Glomerular visceral epithelial cell (primary cell): ENCODE results near the gene SPRR2F.
"Not testable (repeated sequence)": the region's sequence is repeated elsewhere in the genome, so short reads cannot be mapped to it uniquely, and the experiment has no call there.

Experiments used
- DNase-seq: peaks from one replicate; pipeline ENCODE4 v3.0.0-alpha.2; 2016; ENCODE audit errors: extremely low spot score

The SPRR2F gene, protein sequence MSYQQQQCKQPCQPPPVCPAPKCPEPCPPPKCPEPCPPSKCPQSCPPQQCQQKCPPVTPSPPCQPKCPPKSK

DNA sequence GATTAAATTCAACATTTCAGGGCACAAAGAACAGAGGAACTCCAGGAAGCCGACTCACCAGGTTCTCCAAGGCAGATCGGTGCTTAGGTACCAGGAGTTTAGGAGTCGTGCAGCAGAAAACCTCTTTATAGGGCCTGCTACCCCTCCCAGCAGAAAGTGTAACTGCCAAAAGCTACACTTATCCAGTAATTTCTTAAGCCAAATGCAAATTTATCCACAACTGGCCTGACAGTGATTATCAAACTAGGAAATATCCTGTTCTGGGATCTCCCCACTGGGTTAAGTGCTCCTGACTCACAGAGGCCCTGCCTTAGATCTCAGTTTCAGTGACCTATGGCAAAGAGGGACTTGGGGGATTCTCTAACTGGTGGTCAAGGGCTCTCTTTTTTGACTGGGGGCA lies at the start of gene SPRR2F:
SPRR2F (minus strand) TSS at position 101 of the 400 bp plus-strand sequence. CDS start 783 bp downstream, outside the sequence.
- DNase-seq = no peak

DNA sequence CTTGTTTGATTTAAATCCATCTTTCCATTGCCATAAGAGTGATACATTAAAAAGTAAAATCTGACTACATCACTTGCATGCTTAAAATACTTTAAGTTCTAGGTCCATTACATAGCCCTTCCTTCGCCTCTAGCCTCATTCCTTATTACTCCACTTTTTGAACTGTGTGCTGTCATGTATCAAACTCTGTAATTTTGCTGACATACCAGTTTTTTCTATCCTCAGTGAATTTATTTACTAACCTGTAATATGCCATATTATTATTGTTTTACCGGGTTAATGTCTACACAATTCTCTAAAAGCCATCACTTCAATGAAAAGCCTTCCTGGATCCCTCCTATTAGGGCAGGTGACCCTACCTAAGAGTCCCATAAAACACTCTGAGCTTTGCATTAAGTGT lies 42.2 kb upstream of the SPRR2F start:
- no peak for DNase-seq

DNA sequence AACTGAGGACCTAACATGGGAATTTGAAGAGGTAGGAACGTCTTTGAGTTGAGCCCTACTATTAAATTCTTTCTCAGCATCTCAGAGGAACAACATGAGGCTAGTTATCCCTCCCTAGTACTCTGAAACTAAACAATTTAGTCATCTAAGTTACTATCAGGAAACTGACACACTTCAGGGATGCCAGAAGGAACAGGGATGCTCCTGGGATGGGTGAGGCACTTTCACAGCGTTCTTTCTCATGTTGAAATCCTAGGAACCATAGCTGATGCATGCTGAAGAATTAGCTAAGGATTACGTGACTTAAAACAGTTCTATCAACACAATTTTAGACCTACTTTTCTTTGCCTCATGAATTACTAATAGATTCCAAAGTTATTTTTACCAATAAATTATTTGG lies 39.2 kb upstream of the SPRR2F start:
- DNase-seq = no peak

DNA sequence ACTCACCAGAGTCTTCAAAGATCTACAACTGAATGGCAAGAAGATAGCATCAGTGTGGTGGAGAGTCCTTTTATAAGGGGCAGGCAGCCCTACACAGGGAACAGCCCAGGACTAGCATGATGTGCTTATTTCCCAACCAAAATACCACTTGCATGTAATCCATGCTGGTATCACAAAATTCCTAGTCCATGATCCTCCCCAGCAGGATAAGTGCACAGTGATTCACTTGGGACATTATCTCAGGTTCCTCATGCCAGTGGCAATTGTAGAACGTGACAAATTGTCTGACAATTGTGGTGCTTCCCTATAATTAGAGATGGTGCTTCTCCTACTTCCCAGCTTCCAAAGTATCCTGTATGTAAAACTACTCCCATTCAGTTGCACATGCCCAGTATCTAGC lies 37.5 kb upstream of the SPRR2F start, which contains the start of gene SPRR2G:
SPRR2G (minus strand) TSS at position 45 of the 400 bp plus-strand sequence. CDS start 780 bp downstream, outside the sequence.
- no peak for DNase-seq

DNA sequence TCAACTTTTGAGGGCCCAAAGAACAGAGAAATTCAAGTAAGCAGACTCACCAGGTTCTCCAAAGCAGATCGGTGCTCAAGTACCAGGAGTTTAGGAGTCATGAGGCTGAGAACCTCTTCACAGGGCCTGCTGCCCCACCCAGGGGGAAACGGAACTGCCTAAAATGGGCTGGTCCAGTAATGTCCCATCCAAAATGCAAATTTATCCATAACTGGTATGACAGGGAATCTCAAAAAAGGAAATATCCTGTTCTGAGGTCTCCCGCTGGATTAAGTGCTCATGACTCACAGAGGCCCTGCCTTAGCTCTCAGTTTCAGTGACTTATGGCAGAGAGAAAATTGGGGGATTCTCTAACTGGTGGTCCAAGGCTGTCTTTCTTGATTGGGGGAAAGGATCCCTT lies 28.1 kb upstream of the SPRR2F start:
- DNase-seq = no peak

DNA sequence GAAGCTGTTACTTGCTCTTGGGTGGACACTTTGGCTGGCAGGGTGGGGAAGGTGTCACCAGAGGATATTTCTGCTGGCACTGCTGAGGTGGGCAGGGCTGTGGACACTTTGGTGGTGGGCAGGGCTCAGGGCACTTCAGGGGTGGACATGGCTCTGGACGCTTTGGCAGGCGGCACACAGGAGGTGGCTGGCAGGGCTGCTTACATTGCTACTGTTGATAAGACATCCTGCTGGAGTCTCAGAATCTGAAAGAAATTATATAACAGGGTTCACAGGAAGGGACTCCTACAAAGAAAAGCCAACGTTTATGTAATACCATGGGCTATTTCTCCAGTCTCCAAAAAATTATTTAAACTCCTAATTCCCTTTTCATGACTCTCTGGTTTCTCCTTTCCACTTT lies 27.2 kb upstream of the SPRR2F start:
- DNase-seq = no peak

DNA sequence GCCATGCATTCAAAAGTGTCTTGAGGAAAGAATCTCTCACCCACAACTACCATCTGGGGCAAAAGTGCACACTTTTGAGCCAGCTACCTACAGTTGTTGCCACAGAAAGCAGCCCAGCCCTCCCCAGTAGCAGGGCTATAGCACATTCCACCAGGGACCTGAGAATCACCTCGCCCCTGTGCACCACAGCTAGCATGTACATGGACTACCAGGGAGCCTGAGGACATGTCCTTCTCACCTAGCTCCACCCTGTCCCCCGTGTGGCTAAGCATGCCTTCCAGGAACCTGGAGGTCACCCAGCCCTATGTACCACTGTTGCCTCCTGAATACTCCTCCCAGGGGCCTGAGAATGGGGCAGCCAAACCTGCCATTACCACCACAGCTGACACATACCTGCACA lies 20.4 kb upstream of the SPRR2F start:
- no peak for DNase-seq

DNA sequence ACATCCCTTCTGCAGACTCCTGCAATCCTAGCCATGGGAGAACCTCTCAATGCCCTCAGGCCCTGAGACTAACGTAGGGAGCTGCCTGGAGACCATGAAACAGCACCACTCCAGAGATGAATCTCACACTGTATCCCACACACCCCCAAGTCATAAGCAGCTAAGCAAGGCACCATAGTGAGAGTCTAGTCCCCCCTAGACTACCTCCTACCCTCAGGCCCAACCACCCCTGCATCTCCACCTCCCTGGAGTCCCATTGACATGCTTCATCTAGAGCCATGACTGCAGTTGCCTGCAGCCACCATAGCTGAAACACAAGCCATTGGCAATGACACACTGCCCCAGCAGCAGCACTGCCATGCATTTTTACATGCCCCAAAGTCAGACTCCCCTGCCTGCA lies 20.0 kb upstream of the SPRR2F start:
- no peak for DNase-seq

DNA sequence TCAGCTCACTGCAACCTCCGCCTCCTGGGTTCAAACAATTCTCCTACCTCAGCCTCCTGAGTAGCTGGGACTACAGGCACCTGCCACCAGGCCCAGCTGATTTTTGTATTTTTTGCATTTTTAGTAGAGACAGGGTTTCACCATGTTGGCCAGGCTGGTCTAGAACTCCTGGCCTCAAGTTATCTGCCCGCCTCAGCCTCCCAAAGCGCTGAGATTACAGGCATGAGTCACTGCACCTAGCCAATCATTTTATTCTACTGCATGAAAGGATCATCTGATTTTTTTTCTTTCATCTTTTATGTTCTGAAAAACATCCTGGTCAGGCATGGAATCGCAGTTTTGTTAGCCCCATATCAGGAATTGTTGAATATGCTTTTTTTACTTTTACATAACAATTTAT lies 15.4 kb upstream of the SPRR2F start:
- not testable (repeated sequence) for DNase-seq

DNA sequence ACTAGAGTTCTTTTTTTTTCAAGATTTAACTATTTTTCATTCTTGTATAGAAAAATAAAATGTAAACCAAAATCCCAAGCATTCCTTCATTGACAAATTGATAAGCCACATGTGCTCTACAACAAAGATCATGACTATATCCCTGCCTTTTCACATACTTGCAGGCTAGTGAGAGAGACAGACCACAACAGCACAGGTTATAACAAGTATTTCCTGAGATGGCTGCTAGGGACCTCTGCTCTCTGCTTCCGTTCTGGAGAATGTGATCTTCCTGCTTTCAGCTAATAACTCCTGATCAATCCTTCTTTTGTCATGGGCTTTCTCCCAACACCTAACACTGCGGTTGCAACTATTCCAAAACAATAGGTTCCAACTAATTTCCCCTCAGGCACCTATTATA lies 14.0 kb upstream of the SPRR2F start:
- no peak for DNase-seq

DNA sequence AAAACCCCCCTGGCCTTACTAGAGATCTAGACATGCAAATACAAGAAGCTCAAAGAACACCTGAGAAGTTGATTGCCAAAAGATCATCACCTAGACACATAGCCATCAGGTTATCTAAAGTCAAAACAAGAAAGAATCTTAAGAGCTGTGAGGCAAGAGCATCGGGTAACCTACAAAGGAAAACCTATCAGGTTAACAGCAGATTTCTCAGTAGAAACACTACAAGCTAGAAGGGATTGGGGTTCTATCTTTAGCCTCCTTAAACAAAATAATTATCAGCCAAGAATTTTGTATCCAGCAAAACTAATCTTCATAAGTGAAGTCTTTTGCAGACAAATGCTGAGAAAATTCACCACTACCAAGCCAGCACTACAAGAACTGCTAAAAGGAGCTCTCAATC lies 12.2 kb upstream of the SPRR2F start:
- DNase-seq = no peak

DNA sequence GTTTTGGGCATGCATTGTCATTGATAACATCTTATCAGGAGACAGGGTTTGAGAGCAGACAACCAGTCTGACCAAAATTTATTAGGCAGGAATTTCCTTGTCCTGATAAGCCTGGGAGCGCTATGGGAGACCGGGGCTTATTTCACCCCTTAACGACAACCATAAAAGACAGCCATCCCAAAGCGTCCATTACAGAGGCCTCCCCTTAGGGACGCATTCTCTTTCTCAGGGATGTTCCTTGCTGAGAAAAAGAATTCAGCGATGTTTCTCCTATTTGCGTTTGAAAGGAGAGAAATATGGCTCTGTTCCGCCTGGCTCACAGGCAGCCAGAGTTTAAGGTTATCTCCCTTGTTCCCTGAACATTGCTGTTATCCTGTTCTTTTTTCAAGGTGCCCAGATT lies 10.5 kb upstream of the SPRR2F start:
- not testable (repeated sequence) for DNase-seq

DNA sequence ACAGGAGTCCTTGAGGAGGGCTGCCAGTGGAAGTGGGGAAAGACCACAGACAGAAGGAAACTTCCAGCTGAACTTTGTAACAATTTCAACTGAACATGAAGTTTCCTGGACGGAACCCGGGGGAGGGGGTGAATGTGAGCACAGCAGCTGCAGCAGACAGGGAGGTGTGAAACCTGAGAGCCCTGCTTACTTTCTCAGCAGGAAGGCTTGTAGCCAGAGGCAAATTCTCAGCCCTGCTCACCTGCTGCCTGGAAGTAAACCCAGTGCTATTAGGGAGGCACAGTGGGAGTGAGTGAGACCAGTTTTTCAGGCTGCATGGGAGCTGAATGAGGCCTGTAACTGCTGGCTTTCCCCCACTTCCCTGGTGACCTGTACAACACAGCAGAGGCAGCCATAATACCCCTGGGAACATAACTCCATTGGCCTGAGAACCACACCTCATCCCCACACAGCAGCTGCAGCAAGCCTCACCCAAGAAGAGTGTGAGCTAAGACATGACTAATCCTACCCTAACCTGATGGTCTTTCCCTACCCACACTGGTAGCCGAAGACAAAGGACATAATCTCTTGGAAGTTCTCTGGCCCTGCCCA lies 9.6 kb upstream of the SPRR2F start:
- no peak for DNase-seq

DNA sequence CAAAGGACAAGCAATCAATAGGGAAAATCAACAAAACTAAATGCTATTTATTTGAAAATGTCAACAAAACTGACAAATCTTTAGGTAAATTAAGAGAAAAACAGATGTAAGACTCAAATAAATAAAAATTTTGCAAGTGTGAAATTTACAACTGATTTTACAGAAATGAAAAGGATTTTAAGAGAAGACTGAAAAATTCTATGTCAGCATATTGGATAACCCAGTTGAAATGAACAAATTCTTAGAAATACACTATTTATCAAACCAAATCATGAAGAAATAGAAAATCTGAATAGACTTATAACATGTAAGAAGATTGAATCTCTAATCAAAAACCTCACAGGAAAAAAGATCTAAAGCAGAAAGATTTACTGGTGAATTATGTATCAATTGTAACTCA lies 7.6 kb upstream of the SPRR2F start:
- no peak for DNase-seq

DNA sequence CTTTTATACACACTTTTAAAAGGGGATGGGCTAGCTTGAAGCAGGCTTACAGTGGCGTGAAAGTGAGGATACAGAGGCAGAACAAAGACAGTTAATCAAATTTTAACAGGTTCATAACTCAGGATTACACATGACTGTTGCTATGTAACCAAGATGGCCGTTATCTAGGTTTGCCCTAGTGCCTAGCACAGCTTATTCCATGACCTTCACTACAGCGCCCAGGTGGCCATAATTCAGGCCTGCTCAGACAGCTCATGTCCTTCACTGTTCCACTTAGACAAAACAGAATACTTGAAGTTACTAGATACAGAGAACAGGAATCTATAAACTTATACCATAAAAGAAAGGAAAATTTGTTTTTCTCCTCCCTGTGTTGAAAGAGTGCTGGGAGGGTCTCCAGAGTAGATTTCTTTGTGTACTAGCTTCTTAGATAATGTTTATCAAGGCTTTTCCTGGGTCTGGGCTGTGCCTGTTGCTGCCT lies 6.2 kb upstream of the SPRR2F start:
- no peak for DNase-seq

DNA sequence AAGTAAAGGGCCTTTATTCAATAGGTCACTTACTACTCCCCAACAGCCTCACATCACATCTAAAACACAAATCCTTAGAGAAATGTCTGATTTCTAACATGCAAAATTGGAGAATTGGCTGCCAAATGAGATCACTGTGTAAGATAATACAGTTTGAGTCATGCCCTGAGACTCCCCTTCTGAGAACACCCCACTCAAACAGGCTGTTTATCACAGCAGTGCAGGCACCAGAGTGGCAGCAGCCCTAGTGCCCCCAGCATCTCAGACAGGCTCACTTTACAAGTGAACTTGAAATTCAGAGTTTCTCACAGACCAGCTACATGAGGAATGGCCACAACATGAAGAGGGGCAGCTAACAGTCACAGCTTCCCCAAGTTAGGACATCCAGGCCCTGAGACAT lies 1.9 kb upstream of the SPRR2F start:
- DNase-seq = not testable (repeated sequence)

DNA sequence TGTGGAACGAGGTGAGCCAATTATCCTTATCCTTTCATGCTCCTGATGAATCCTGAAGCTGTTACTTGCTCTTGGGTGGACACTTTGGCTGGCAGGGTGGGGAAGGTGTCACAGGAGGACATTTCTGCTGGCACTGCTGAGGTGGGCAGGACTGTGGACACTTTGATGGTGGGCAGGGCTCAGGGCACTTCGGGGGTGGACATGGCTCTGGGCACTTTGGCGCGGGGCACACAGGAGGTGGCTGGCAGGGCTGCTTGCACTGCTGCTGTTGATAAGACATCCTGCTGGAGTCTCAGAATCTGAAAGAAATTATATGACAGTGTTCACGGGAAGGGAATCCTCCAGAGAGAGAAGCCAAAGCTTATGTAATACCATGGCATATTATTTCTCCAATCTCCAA lies 862 bp downstream of the SPRR2F start:
- not testable (repeated sequence) for DNase-seq

DNA sequence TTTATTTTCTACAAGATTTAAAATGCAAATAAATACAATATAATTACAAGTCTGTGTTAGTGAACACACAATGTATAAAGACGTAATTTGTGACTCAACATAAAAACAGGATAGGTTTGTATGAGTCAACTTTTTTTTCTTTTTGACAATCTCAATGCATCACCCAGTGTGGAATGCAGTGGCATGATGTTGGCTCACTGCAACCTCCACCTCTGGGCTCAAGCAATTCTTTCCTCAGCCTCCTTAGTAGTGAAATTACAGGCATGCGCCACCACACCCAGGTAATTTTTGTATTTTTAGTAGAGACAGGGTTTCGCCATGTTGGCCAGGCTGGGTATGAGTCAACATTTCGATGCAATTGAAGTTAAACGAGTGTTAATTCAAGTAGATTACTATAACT lies 13.1 kb downstream of the SPRR2F start:
- no peak for DNase-seq

DNA sequence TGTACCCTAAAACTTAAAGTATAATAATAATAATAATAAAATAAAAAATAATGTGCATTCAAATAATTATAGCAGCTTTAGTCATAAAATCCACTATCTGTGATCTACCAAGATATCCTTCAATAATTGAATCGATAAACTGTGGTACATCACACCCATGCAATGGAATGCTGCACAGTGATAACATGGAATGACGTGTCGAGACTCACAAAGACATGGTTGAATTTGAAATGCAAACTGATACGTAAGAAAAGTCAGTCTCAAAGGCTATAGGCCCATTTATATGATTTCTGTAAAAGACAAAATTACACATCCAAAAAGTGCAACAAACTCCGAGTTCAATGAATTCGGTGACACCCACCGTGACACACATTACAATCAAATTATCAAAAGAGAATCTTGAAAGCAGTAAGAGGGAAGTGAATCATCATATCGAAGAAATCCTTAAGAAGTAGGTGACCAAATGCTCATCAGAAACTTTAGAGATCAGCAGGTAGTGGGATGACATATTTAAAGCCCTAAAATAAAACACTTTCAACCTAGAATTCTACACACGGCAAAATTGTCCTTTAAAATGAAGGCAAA lies 13.8 kb downstream of the SPRR2F start:
- no peak for DNase-seq

DNA sequence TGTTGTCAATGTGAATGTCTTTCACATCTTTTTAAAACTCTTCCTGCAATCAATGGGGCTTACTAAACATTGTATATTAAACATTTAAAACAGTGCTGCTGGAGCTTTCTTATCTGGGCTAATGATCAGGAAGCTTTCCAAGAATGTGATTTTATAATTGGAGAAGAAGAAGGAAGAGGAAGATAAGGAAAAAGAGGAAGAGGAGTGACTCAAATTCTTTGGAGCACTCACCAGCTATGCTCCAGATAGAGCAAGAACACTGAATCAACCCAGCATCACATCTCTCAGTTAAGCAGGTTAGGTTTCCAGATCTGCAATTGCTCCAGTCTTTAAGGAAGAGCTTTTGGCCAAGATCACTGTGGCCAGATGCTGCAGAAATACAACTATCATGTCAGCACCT lies 17.6 kb downstream of the SPRR2F start:
- no peak for DNase-seq

DNA sequence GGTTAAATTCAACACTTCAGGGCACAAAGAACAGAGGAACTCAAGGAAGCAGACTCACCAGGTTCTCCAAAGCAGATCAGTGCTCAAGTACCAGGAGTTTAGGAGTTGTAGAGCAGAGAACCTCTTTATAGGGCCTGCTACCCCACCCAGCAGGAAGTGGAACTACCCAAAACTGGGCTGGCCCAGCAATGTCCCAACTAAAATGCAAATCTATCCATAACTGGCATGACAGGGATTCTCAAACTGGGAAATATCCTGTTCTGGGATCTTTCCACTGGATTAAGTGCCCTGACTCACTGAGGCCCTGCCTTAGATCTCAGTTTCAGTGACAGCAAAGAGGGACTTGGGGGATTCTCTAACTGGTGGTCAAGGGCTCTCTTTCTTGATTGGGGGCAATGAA lies 18.9 kb downstream of the SPRR2F start, which contains the start of gene SPRR2E:
SPRR2E (minus strand) TSS at position 101 of the 400 bp plus-strand sequence. CDS start 775 bp downstream, outside the sequence.
- DNase-seq = no peak

DNA sequence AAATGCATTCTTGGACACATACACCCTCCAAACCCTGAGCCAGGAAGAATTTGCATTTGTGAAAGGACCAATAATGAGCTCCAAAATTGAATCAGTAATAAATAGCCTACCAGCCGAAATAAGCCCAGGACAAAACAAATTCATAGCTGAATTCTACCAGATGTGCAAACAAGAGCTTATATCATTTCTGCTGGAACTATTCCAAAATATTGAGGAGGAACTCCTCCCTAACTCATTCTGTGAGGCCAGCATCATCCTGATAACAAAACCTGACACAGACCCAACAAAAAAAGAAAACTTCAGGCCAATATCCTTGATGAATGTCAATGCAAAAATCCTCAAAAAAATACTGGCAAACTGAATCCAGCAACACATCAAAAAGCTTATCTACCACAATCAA lies 25.7 kb downstream of the SPRR2F start:
- no peak for DNase-seq

DNA sequence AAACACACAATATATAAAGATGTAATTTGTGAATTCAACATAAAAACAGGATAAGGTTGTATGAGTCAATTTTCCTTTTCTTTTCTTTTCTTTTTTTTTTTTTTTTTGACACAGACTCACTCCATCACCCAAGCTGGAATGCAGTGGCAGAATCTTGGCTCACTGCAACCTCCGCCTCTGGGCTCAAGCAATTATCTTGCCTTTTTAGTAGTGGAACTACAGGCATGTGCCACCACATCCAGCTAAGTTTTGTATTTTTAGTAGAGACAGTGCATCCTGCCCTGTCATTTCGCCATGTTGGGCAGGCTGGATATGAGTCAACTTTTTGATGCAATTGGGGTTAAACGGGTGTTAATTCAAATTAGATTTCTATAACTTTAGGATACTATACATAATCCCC lies 31.6 kb downstream of the SPRR2F start:
- no peak for DNase-seq
